Cardiac fibroblast (primary cell): Measurements from ENCODE around the gene SPATA31E1.
A peak's percentile ranks its signal among the peaks of the same experiment; 100 is the strongest.

Source experiments
- DNase-seq, 2 donors: peaks; one replicate each; pipeline versions ENCODE4 v3.0.0 to v3.0.0-alpha.2; 2010; ENCODE audit warnings: low read depth in 2 of 2
- H3K4me3 ChIP-seq, 2 donors: replicated peaks in 1 of 2; 1 replicate in 1 of 2; 2 replicates in 1 of 2; pipeline ENCODE4 v1.5.1; 2011; ENCODE audit warnings: low read depth in 2 of 2, low read length in 2 of 2, mild to moderate bottlenecking in 2 of 2, moderate library complexity in 1 of 2
- CTCF ChIP-seq: IDR thresholded peaks from one replicate; pipeline ENCODE4 v1.5.1; 2011; ENCODE audit warnings: low read depth, mild to moderate bottlenecking, low read length, inconsistent platforms

SPATA31E1 gene

DNA sequence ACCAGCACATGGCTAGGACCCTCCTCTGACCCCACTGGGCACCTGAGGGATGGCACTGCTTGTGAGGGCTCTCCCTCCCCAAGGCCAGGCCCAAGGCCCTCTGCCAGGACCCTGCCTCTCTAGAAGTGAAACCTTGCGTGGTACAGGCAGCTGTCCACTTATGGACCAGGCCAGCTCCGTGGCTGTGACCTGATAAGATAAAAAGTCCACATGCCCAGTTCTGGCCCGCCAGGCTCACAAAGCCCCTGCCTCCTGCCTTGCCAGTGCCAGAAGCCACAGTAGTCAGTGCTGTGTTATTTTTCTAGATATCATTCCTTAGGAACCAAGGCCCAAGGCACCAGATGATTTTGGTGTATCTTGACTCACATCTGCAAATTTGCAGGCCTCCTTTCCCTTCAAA lies 14.0 kb upstream of the SPATA31E1 start:
- no peak for DNase-seq
- no peak for TF ChIP-seq CTCF
- H3K4me3 ChIP-seq: no peak overlapping the region

DNA sequence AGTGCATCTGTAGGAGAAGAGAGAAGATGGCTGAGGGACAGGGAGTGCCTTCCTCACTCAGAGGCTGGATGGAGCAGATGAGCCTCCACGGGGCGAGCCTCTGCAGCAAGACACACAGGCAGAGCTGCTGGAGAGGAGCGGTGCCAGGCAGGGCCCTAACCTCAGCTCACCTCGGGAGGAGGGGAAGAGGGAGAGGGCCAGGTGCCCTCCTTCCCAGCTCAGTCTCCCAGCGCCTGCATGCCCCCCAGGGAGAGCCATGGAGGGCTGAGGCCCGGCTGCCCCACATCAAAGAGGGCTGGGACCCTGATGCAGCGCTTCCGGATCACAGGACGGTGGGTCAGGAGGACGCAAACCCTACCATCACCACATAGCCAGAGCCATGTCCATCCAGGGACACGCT lies 13.6 kb upstream of the SPATA31E1 start:
- DNase-seq: no peak

DNA sequence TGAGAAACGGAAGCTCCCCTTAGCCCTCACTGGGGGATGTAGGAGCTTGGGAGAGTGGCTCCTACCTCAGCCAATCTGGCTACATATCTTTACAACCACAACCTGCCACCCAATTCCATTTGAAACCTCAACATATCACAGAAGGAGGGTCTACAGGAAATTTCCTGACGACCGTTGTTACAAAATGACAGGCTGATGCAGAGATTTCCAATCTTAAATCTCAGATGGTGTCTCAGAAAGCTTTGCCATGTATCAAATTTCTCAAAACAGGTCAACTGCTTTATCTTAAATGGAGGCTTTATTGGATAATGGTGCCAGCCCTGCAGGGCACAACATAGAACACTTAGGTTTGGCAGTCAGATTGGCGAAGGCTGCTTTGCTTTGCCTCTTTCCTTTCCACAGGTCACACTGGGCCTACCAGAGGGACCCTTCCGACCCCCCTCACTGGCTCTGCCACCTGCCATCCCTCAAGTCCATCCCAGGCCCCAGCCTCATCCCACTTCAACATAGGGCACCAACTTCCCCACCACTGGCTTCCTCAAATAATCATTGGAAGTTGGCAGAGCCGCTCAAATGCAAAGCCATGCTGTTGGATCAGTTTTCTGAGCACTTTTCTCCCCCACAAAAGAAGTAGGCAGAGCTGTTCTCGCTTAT lies 11.1 kb upstream of the SPATA31E1 start:
- H3K4me3 ChIP-seq: no peak overlapping the region
- no peak for TF ChIP-seq CTCF
- DNase-seq: no peak

More for the DNA sequence above, 13.6 kb upstream of the SPATA31E1 start:
- no peak for TF ChIP-seq CTCF
- no peak overlapping the region for H3K4me3 ChIP-seq

GRCh38 chr9:87872079-87872624 lies 10.5 kb upstream of the SPATA31E1 start:
- DNase-seq: peak in 1 of 2 donors; percentile 69
- no peak overlapping the region for H3K4me3 ChIP-seq
- TF ChIP-seq CTCF: no peak

- no peak for TF ChIP-seq CTCF
- no peak for DNase-seq
Measured at GRCh38 chr9:87873607-87874303, 8.9 kb upstream of the SPATA31E1 start.

DNA sequence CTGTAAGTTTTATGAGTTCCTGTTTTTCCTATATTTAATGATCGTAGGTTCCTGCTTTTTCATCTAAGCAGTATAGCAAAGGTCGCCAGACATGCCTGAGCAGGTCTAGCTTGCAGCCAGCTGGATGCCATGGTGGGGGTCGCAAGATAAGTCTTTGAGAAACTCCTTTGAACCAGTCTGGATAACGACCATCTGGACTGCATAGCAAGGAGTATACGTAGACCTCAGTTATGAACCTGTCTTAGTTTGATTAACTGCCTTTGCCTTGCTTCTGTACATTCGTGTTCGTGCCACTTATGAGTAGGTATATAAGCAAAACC lies 8.4 kb upstream of the SPATA31E1 start:
- H3K4me3 ChIP-seq: no peak overlapping the region
- DNase-seq: no peak
- TF ChIP-seq CTCF: no peak

More at GRCh38 chr9:87873607-87874303, 8.9 kb upstream of the SPATA31E1 start:
- H3K4me3 ChIP-seq: no peak overlapping the region
